T follicular helper cell (primary cell): Measurements from ENCODE around the gene NOL4.

Source experiments
- DNase-seq: peaks from one replicate; pipeline ENCODE4 v3.0.0-alpha.2; 2020; ENCODE audit warnings: low read depth

NOL4 gene

DNA sequence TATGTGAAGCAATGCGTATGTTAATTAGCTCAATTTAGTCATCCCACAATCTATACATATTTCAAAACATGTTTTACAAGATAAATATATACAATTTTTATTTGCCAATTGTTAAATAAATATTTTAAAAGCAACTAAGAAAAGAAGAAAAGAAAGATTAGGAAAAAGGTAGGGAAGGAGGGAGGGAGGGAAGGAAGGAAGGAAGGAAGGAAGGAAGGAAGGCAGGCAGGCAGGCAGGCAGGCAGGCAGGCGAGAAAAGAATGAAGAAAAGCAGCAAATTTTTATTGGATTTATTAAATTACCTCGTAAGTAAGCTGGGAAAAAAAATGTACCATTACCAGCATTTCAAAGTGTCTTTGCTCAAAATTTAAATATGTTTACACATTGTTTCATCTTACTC lies 30.5 kb downstream of the NOL4 start:
- DNase-seq: no peak

- no peak for DNase-seq
Measured at GRCh38 chr18:34189656-34190435, 34.9 kb downstream of the NOL4 start.
